Measurements from ENCODE around the gene SEC23A. TPM values are rescaled to one million over a fixed set of nuclear protein-coding genes. Genes with fewer than 3 reads are reported as not detected.

SEC23A gene
- total RNA-seq, 2 experiments from 2014 or later: 68.4 to 82.1 TPM

GRCh38 chr14:39043352-39043943 lies 59.6 kb downstream of the SEC23A start:
- ChIA-PET POLR2A (no interaction called here), CTCF (no interaction called here)
- Histone ChIP-seq H3K27ac (ENCODE audit: low read depth in 1 of 2, low read length in 2 of 2) (no peak overlapping the region), H3K4me3 (ENCODE audit: low read length) (no peak overlapping the region), H3K27me3 (ENCODE audit: control insufficient read depth in 1 of 2, insufficient read depth in 2 of 2, low read length in 2 of 2) (no peaks in the 10 kb centered on the region), H3K36me3 (ENCODE audit: insufficient read depth, low read length) (peaks cover 90% of the 10 kb centered on the region), H3K4me1 (ENCODE audit: insufficient read depth, low read length) (no peaks in the 10 kb centered on the region), H3K9me3 (ENCODE audit: control insufficient read depth in 1 of 2, insufficient read depth in 1 of 2, low read length in 2 of 2) (no peaks in the 10 kb centered on the region)
- H3K4me1 Mint-ChIP-seq (ENCODE audit: low read depth): peaks cover 9% of the 10 kb centered on the region
- no peaks in the 10 kb centered on the region for H3K9me3 Mint-ChIP-seq
- TF ChIP-seq CTCF (IDR thresholded peaks at IDR 0.05): no peak
- H3K27ac Mint-ChIP-seq: no peak overlapping the region
- DNase-seq (no peak), ATAC-seq (ENCODE audit: poor library complexity) (no peak)
- no peaks in the 10 kb centered on the region for H3K27me3 Mint-ChIP-seq
- H3K4me3 Mint-ChIP-seq: no peak overlapping the region
- peaks cover 73% of the 10 kb centered on the region for H3K36me3 Mint-ChIP-seq (ENCODE audit: low read depth)
- intact Hi-C loops (cut with DNase I, micrococcal nuclease): no loop called here

GRCh38 chr14:39040529-39040928 lies 62.5 kb downstream of the SEC23A start:
- Mint-ChIP-seq H3K27ac (no peak overlapping the region), H3K4me3 (no peak overlapping the region), H3K36me3 (ENCODE audit: low read depth) (peaks cover 43% of the 10 kb centered on the region), H3K4me1 (ENCODE audit: low read depth) (peaks cover 10% of the 10 kb centered on the region), H3K9me3 (no peaks in the 10 kb centered on the region), H3K27me3 (no peaks in the 10 kb centered on the region)
- intact Hi-C loops (cut with DNase I, micrococcal nuclease): no loop called here
- POLR2A ChIA-PET: no interaction called here
- DNase-seq (no peak), ATAC-seq (ENCODE audit: poor library complexity) (no peak)
- CTCF ChIA-PET: interaction anchor here (0.6 kb wide), 1 partner anchor 15 kb away, joined by 4 read pairs; no protein-coding TSS in a partner anchor
- H3K36me3 ChIP-seq (ENCODE audit: insufficient read depth, low read length): peaks cover 87% of the 10 kb centered on the region
- H3K4me1 ChIP-seq (ENCODE audit: insufficient read depth, low read length): no peaks in the 10 kb centered on the region
- no peaks in the 10 kb centered on the region for H3K27me3 ChIP-seq (ENCODE audit: control insufficient read depth in 1 of 2, insufficient read depth in 2 of 2, low read length in 2 of 2)
- no peak overlapping the region for H3K4me3 ChIP-seq (ENCODE audit: low read length)
- no peak for TF ChIP-seq CTCF (IDR thresholded peaks at IDR 0.05)
- no peaks in the 10 kb centered on the region for H3K9me3 ChIP-seq (ENCODE audit: control insufficient read depth in 1 of 2, insufficient read depth in 1 of 2, low read length in 2 of 2)
- H3K27ac ChIP-seq (ENCODE audit: low read depth in 1 of 2, low read length in 2 of 2): no peak overlapping the region

- no peaks in the 10 kb centered on the region for H3K9me3 ChIP-seq (ENCODE audit: control insufficient read depth in 1 of 2, insufficient read depth in 1 of 2, low read length in 2 of 2)
- H3K27me3 ChIP-seq (ENCODE audit: control insufficient read depth in 1 of 2, insufficient read depth in 2 of 2, low read length in 2 of 2): no peaks in the 10 kb centered on the region
- Mint-ChIP-seq H3K4me1 (ENCODE audit: low read depth) (peaks cover 10% of the 10 kb centered on the region), H3K4me3 (no peak overlapping the region), H3K27me3 (no peaks in the 10 kb centered on the region), H3K9me3 (no peaks in the 10 kb centered on the region), H3K27ac (no peak overlapping the region), H3K36me3 (ENCODE audit: low read depth) (peaks cover 26% of the 10 kb centered on the region)
- H3K4me1 ChIP-seq (ENCODE audit: insufficient read depth, low read length): no peaks in the 10 kb centered on the region
- ChIA-PET POLR2A (no interaction called here), CTCF (no interaction called here)
- TF ChIP-seq CTCF (IDR thresholded peaks at IDR 0.05): no peak
- peaks cover 83% of the 10 kb centered on the region for H3K36me3 ChIP-seq (ENCODE audit: insufficient read depth, low read length)
- DNase-seq: peak in 1 of 14 experiments; percentile 10
- ATAC-seq (ENCODE audit: poor library complexity): no peak
- intact Hi-C loops (cut with DNase I, micrococcal nuclease): no loop called here
- no peak overlapping the region for H3K4me3 ChIP-seq (ENCODE audit: low read length)
- no peak overlapping the region for H3K27ac ChIP-seq (ENCODE audit: low read depth in 1 of 2, low read length in 2 of 2)
Observed at GRCh38 chr14:39038542-39038941, 64.5 kb downstream of the SEC23A start.

Measured in CD4-positive, alpha-beta T cell (primary cell).